ENCODE results near the gene DENND2A.
"Not testable (repeated sequence)": the region's sequence is repeated elsewhere in the genome, so short reads cannot be mapped to it uniquely, and the experiment has no call there.

GRCh38 chr7:140507556-140507955, 133.1 kb downstream of the DENND2A start:
- TF ChIP-seq SMC3 (IDR thresholded peaks at IDR 0.05); CBX2 (IDR thresholded peaks at IDR 0.05; ENCODE audit: borderline replicate concordance, low read depth); POLR2A (IDR thresholded peaks at IDR 0.05; ENCODE audit: low read length); CHD2 (IDR thresholded peaks at IDR 0.05; ENCODE audit: low read length, partially characterized antibody); REST (IDR thresholded peaks at IDR 0.05); HMGXB4 (CRISPR knock-in tag; IDR thresholded peaks at IDR 0.05; ENCODE audit: borderline replicate concordance); BHLHE40 (IDR thresholded peaks at IDR 0.05; ENCODE audit: low read depth, low read length); POLR2AphosphoS2 (conservative IDR thresholded peaks at IDR 0.05; ENCODE audit: low read length); EP300 (IDR thresholded peaks at IDR 0.05); NR3C1 (IDR thresholded peaks at IDR 0.05); RARB (CRISPR knock-in tag; IDR thresholded peaks at IDR 0.05): not testable (repeated sequence)
- TF ChIP-seq, protein P1, sequence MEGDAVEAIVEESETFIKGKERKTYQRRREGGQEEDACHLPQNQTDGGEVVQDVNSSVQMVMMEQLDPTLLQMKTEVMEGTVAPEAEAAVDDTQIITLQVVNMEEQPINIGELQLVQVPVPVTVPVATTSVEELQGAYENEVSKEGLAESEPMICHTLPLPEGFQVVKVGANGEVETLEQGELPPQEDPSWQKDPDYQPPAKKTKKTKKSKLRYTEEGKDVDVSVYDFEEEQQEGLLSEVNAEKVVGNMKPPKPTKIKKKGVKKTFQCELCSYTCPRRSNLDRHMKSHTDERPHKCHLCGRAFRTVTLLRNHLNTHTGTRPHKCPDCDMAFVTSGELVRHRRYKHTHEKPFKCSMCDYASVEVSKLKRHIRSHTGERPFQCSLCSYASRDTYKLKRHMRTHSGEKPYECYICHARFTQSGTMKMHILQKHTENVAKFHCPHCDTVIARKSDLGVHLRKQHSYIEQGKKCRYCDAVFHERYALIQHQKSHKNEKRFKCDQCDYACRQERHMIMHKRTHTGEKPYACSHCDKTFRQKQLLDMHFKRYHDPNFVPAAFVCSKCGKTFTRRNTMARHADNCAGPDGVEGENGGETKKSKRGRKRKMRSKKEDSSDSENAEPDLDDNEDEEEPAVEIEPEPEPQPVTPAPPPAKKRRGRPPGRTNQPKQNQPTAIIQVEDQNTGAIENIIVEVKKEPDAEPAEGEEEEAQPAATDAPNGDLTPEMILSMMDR (IDR thresholded peaks at IDR 0.05), result not testable (repeated sequence)
- TF ChIP-seq, protein P2, sequence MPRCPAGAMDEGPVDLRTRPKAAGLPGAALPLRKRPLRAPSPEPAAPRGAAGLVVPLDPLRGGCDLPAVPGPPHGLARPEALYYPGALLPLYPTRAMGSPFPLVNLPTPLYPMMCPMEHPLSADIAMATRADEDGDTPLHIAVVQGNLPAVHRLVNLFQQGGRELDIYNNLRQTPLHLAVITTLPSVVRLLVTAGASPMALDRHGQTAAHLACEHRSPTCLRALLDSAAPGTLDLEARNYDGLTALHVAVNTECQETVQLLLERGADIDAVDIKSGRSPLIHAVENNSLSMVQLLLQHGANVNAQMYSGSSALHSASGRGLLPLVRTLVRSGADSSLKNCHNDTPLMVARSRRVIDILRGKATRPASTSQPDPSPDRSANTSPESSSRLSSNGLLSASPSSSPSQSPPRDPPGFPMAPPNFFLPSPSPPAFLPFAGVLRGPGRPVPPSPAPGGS (IDR thresholded peaks at IDR 0.05), result not testable (repeated sequence)
- TF ChIP-seq, protein P3, sequence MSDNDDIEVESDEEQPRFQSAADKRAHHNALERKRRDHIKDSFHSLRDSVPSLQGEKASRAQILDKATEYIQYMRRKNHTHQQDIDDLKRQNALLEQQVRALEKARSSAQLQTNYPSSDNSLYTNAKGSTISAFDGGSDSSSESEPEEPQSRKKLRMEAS (IDR thresholded peaks at IDR 0.05), result not testable (repeated sequence)

Data from A549 (cell line).